Measurements from ENCODE around the gene USP2. TPM values are rescaled to one million over a fixed set of nuclear protein-coding genes. Genes with fewer than 3 reads are reported as not detected.

Gene USP2, protein sequence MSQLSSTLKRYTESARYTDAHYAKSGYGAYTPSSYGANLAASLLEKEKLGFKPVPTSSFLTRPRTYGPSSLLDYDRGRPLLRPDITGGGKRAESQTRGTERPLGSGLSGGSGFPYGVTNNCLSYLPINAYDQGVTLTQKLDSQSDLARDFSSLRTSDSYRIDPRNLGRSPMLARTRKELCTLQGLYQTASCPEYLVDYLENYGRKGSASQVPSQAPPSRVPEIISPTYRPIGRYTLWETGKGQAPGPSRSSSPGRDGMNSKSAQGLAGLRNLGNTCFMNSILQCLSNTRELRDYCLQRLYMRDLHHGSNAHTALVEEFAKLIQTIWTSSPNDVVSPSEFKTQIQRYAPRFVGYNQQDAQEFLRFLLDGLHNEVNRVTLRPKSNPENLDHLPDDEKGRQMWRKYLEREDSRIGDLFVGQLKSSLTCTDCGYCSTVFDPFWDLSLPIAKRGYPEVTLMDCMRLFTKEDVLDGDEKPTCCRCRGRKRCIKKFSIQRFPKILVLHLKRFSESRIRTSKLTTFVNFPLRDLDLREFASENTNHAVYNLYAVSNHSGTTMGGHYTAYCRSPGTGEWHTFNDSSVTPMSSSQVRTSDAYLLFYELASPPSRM
- total RNA-seq, result not detected

- Mint-ChIP-seq H3K9me3 (no peaks in the 10 kb centered on the region), H3K36me3 (no peaks in the 10 kb centered on the region), H3K27me3 (peaks cover 0 to 7% of the 10 kb centered on the region in 2 donors), H3K27ac (no peak within 1 kb of the TSS), H3K4me3 (no peak within 1 kb of the TSS), H3K4me1 (ENCODE audit: low read depth in 2 of 2) (peaks cover 0 to 5% of the 10 kb centered on the region in 2 donors)
- ATAC-seq (peak; percentile 99), DNase-seq (ENCODE audit: low spot score) (peak; percentile 94)
These were observed at the start of gene USP2 for GRCh38 chr11:119381181-119381988. Gene USP2 (minus strand): TSS chr11:119381690. CDS start chr11:119373480, 8,210 bp downstream.

DNA sequence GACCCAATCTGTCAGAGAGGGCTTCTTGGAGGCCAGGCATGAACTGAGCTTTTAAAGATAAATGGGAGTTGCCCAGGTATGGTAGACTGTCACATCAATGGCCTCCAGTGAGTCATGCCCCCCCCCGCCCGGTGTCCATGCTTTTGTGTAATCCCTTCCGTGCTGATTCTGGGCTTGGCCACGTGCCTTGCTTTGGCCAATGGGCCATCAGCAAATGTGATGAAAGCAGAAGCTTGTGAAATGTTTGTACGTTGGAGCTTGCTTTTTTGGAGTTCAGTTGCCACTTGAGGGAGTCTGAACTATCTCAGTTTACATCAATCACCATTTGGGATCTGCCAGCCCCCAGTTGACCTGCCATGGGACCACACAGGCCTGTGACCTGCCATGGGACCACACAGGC is 45.8 kb upstream of the USP2 start:
- Mint-ChIP-seq H3K27me3 (peaks cover 59 to 61% of the 10 kb centered on the region in 2 donors), H3K27ac (no peak overlapping the region), H3K36me3 (no peaks in the 10 kb centered on the region), H3K4me3 (no peak overlapping the region), H3K4me1 (ENCODE audit: low read depth in 2 of 2) (peaks cover 8 to 9% of the 10 kb centered on the region in 2 donors), H3K9me3 (no peaks in the 10 kb centered on the region)
- ATAC-seq (no peak), DNase-seq (ENCODE audit: low spot score) (no peak)

DNA sequence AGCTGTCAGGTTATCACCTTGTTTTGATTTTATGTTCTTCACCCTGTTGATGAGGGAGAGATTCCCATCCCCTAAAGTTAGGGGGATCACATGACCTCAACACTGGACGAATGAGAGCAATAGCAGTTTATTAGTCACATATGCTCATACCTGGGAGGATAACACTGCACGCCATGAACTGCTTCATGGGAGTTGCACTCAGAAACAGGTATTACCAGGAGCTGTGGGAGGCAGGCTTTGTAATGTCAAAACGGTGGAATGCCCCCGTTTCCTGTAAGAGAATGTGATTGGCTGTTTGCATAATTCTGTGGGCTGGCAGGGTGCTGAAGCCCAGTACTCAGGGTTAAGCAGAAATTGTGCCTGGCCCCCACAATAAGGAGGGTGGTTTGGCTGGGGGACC is 44.7 kb upstream of the USP2 start:
- Mint-ChIP-seq H3K4me1 (ENCODE audit: low read depth in 2 of 2) (peaks cover 13% of the 10 kb centered on the region in 2 donors), H3K36me3 (no peaks in the 10 kb centered on the region), H3K9me3 (no peaks in the 10 kb centered on the region), H3K4me3 (no peak overlapping the region), H3K27me3 (peaks cover 54 to 58% of the 10 kb centered on the region in 2 donors), H3K27ac (peak overlapping the region in 1 of 2 donors; percentile 44)
- no peak for ATAC-seq
- no peak for DNase-seq (ENCODE audit: low spot score)

- ATAC-seq, result no peak
- peaks cover 40 to 56% of the 10 kb centered on the region in 2 donors for H3K27me3 Mint-ChIP-seq
These were observed 43.3 kb upstream of the USP2 start for GRCh38 chr11:119424775-119425174.

GRCh38 chr11:119424276-119424675 is 42.8 kb upstream of the USP2 start:
- Mint-ChIP-seq H3K4me3 (no peak overlapping the region), H3K9me3 (no peaks in the 10 kb centered on the region), H3K4me1 (ENCODE audit: low read depth in 2 of 2) (peaks cover 13% of the 10 kb centered on the region in 2 donors), H3K27me3 (peaks cover 38 to 55% of the 10 kb centered on the region in 2 donors), H3K27ac (no peak overlapping the region), H3K36me3 (no peaks in the 10 kb centered on the region)
- ATAC-seq (no peak), DNase-seq (ENCODE audit: low spot score) (no peak)

More at GRCh38 chr11:119424775-119425174, 43.3 kb upstream of the USP2 start:
- Mint-ChIP-seq H3K4me1 (ENCODE audit: low read depth in 2 of 2) (peaks cover 13% of the 10 kb centered on the region in 2 donors), H3K36me3 (no peaks in the 10 kb centered on the region), H3K27ac (no peak overlapping the region), H3K9me3 (no peaks in the 10 kb centered on the region), H3K4me3 (no peak overlapping the region)
- DNase-seq (ENCODE audit: low spot score), result no peak

DNA sequence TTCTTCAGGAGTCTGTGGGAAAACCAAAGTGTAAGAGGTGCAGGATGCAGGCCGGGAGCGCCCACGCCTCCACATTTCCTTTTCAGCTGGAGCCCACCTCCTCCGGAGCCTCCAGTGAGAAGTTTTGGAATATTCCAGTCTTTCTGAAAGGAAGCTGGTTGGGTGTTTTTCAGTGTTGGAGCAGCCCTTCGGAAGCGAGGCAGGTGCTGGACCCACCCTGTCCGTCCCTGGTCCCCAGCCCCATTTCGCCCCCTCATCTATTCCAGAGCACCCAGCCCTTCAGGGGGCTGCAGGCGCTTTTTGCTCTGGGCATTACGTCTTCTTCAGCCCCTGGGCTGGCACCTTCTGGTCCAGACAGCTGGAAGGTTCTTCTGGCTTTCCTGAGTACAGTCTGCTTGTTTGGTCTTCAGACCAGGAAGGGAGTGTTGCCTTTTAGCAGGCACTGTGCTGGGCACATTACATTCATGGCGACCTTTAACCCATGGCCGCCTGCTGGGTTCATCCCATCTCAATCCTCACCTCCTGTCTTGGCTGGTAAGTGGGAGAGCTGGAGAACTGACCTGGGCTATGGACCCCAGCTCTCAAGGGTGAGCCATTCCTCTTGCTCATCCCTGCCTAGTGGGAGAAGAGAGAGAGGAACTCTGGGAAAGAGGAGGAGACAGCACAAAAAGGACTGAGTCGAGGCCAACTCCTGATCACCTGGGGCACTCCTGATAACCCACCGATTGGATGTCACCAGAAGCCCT is 42.2 kb upstream of the USP2 start:
- Mint-ChIP-seq H3K9me3 (no peaks in the 10 kb centered on the region), H3K27me3 (peaks cover 38 to 54% of the 10 kb centered on the region in 2 donors), H3K36me3 (no peaks in the 10 kb centered on the region), H3K4me1 (ENCODE audit: low read depth in 2 of 2) (peaks cover 13% of the 10 kb centered on the region in 2 donors), H3K4me3 (no peak overlapping the region), H3K27ac (no peak overlapping the region)
- no peak for DNase-seq (ENCODE audit: low spot score)
- no peak for ATAC-seq

DNA sequence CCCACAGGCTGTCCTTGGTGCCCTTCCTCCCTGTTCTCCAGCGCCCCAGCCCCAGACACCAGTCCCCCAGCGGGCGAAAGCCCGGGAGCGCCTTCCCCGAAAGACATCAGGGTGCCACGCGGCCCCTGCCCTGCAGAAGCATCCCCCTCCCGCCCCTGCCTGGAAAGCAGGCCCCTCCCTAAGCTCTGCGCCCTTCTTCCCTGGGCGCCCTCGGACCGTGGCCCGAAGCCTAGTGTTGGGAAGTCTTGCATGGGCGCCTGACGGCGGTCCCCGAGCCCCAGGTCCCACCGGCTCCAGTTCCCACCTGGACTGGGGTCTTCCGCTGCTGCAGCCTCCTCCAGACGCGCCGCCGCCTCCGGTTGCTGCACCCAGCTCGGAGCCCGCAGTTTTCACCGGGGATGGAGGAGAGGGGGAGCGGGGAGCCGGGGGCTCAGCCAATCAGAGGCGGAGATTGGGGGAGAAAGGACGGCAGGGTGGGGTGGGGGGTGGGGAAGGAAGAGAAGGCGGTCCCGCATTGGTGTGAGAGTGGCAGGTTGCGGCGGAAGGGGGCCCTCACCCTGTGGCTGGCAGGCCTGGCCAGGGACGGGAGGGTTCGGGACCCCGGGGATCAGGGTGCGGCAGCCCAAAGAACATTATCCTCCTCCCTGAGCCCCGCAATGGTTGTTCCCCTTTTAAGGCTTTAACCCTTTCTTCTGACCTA is 41.5 kb upstream of the USP2 start, which contains the start of gene THY1:
Gene THY1, minus strand, starts transcription at position 364 of the 700 bp plus-strand sequence. CDS start 2,267 bp downstream, outside the sequence.
- peaks cover 39 to 49% of the 10 kb centered on the region in 2 donors for H3K27me3 Mint-ChIP-seq
- no peaks in the 10 kb centered on the region for H3K36me3 Mint-ChIP-seq
- H3K4me3 Mint-ChIP-seq, result peak within 1 kb of the TSS; percentile 39

GRCh38 chr11:119421941-119422808 is 40.7 kb upstream of the USP2 start:
- Mint-ChIP-seq H3K9me3 (no peaks in the 10 kb centered on the region), H3K4me1 (ENCODE audit: low read depth in 2 of 2) (peaks cover 13% of the 10 kb centered on the region in 2 donors), H3K36me3 (no peaks in the 10 kb centered on the region), H3K27me3 (peaks cover 44 to 49% of the 10 kb centered on the region in 2 donors), H3K4me3 (peak overlapping the region; percentile 39), H3K27ac (no peak overlapping the region)
- DNase-seq (ENCODE audit: low spot score), result no peak
- no peak for ATAC-seq

More for the DNA sequence above, 41.5 kb upstream of the USP2 start, which contains the start of gene THY1:
- Mint-ChIP-seq H3K4me1 (ENCODE audit: low read depth in 2 of 2) (peaks cover 13% of the 10 kb centered on the region in 2 donors), H3K27ac (no peak within 1 kb of the TSS), H3K9me3 (no peaks in the 10 kb centered on the region)
- DNase-seq (ENCODE audit: low spot score) (no peak), ATAC-seq (no peak)

GRCh38 chr11:119421351-119421750 is 39.9 kb upstream of the USP2 start:
- DNase-seq (ENCODE audit: low spot score) (no peak), ATAC-seq (no peak)
- Mint-ChIP-seq H3K4me1 (ENCODE audit: low read depth in 2 of 2) (peaks cover 11 to 12% of the 10 kb centered on the region in 2 donors), H3K4me3 (no peak overlapping the region), H3K27ac (no peak overlapping the region), H3K9me3 (no peaks in the 10 kb centered on the region), H3K36me3 (no peaks in the 10 kb centered on the region), H3K27me3 (peaks cover 40 to 45% of the 10 kb centered on the region in 2 donors)

DNA sequence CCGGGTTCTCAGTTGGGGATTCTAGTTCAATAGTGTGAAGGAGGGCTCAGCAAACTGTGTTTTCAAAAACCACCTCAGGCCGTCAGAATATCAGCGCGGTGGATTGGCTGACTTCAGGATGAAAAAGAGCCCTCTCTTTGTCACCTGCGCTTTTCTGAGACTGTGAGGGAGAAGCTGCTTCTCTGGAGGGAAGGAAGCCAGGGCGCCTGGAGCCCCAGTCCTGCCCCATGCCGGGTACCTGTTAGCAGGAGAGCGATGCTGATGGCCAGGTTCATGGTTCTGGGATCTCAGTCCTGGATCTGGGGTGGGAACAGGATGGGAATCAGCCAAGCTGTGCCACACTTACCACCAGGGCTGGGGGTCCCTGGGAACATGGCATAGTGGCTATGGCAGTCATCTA is 39.1 kb upstream of the USP2 start:
- Mint-ChIP-seq H3K27me3 (peaks cover 36 to 42% of the 10 kb centered on the region in 2 donors), H3K4me1 (ENCODE audit: low read depth in 2 of 2) (peaks cover 7 to 8% of the 10 kb centered on the region in 2 donors), H3K4me3 (no peak overlapping the region), H3K27ac (no peak overlapping the region), H3K9me3 (no peaks in the 10 kb centered on the region), H3K36me3 (no peaks in the 10 kb centered on the region)
- ATAC-seq (no peak), DNase-seq (ENCODE audit: low spot score) (no peak)

DNA sequence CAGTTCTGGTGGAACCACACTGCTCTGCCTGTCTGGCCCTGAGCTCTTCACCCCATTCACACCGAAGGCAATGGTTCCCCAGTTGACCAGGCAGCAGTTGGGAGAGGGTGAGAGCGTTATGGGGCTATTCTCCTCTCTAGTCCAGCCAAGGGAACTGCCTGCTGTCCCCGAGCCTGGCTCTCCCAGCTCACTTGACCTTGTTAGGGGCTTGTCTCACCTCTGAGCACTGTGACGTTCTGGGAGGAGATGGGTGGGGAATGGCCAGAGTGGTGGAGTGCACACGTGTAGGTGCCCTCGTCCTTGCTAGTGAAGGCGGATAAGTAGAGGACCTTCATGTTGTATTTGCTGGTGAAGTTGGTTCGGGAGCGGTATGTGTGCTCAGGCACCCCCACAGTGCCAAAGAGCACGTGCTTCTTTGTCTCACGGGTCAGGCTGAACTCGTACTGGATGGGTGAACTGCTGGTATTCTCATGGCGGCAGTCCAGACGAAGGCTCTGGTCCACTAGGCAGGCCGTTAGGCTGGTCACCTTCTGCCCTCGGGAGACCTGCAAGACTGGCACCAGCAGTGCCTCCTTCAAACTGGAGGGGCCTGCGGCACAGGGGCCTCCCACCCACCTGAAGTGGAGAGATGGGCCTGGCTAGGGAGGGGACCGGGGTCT is 38.5 kb upstream of the USP2 start:
- ATAC-seq, result no peak
- no peak for DNase-seq (ENCODE audit: low spot score)
- Mint-ChIP-seq H3K4me3 (no peak overlapping the region), H3K4me1 (ENCODE audit: low read depth in 2 of 2) (peaks cover 7 to 8% of the 10 kb centered on the region in 2 donors), H3K9me3 (no peaks in the 10 kb centered on the region), H3K27me3 (peaks cover 33 to 40% of the 10 kb centered on the region in 2 donors), H3K36me3 (no peaks in the 10 kb centered on the region), H3K27ac (no peak overlapping the region)
